ENCODE measurements around the gene PIP5K1B.

The PIP5K1B gene

GRCh38 chr9:68685770-68686169 is 19.3 kb upstream of the PIP5K1B start:
- Histone ChIP-seq H3K79me2 (ENCODE audit: insufficient read depth, low read length) (no peaks in the 10 kb centered on the region), H3K4me2 (ENCODE audit: low read length) (no peak overlapping the region), H3K27ac (ENCODE audit: low read depth, low read length, poor library complexity, severe bottlenecking) (no peak overlapping the region), H3K9ac (ENCODE audit: low read length) (no peak overlapping the region), H2AFZ (ENCODE audit: low read length) (no peak overlapping the region), H3K9me2 (ENCODE audit: low read depth, low read length) (no peaks in the 10 kb centered on the region), H3K4me3 (ENCODE audit: low read depth, low read length, poor library complexity, severe bottlenecking) (no peak overlapping the region), H4K20me1 (ENCODE audit: insufficient read depth, low read length) (no peaks in the 10 kb centered on the region), H3K36me3 (ENCODE audit: insufficient read depth, low read length) (no peaks in the 10 kb centered on the region), H3K9me3 (ENCODE audit: low read length) (no peaks in the 10 kb centered on the region), H3F3A (ENCODE audit: insufficient read depth, low read length) (no peaks in the 10 kb centered on the region), H3K27me3 (ENCODE audit: insufficient read depth, low read length) (no peaks in the 10 kb centered on the region), H3K4me1 (ENCODE audit: insufficient read depth, low read length, severe bottlenecking) (peaks cover 8% of the 10 kb centered on the region)
- no peak for TF ChIP-seq EZH2 (IDR thresholded peaks at IDR 0.05; ENCODE audit: borderline replicate concordance, low read length)
- peak; percentile 89 for TF ChIP-seq CTCF (IDR thresholded peaks at IDR 0.05; ENCODE audit: low read length)

- H3F3A ChIP-seq (ENCODE audit: insufficient read depth, low read length) = no peaks in the 10 kb centered on the region
- no peak overlapping the region for H3K4me2 ChIP-seq (ENCODE audit: low read length)
- no peaks in the 10 kb centered on the region for H3K36me3 ChIP-seq (ENCODE audit: insufficient read depth, low read length)
- H3K27ac ChIP-seq (ENCODE audit: low read depth, low read length, poor library complexity, severe bottlenecking) = no peak overlapping the region
- H3K4me1 ChIP-seq (ENCODE audit: insufficient read depth, low read length, severe bottlenecking) = peaks cover 3% of the 10 kb centered on the region
- H4K20me1 ChIP-seq (ENCODE audit: insufficient read depth, low read length) = no peaks in the 10 kb centered on the region
- H3K9ac ChIP-seq (ENCODE audit: low read length) = no peak overlapping the region
- H3K4me3 ChIP-seq (ENCODE audit: low read depth, low read length, poor library complexity, severe bottlenecking) = no peak overlapping the region
- no peaks in the 10 kb centered on the region for H3K9me3 ChIP-seq (ENCODE audit: low read length)
- no peaks in the 10 kb centered on the region for H3K27me3 ChIP-seq (ENCODE audit: insufficient read depth, low read length)
- TF ChIP-seq EZH2 (IDR thresholded peaks at IDR 0.05; ENCODE audit: borderline replicate concordance, low read length) (no peak), CTCF (IDR thresholded peaks at IDR 0.05; ENCODE audit: low read length) (no peak)
- no peaks in the 10 kb centered on the region for H3K79me2 ChIP-seq (ENCODE audit: insufficient read depth, low read length)
- H3K9me2 ChIP-seq (ENCODE audit: low read depth, low read length) = no peaks in the 10 kb centered on the region
- H2AFZ ChIP-seq (ENCODE audit: low read length) = no peak overlapping the region
These were observed 15.0 kb upstream of the PIP5K1B start for GRCh38 chr9:68690088-68690487.

GRCh38 chr9:68692519-68692918 is 12.5 kb upstream of the PIP5K1B start:
- Histone ChIP-seq H3F3A (ENCODE audit: insufficient read depth, low read length) (no peaks in the 10 kb centered on the region), H2AFZ (ENCODE audit: low read length) (no peak overlapping the region), H3K79me2 (ENCODE audit: insufficient read depth, low read length) (no peaks in the 10 kb centered on the region), H3K9me3 (ENCODE audit: low read length) (no peaks in the 10 kb centered on the region), H4K20me1 (ENCODE audit: insufficient read depth, low read length) (no peaks in the 10 kb centered on the region), H3K27me3 (ENCODE audit: insufficient read depth, low read length) (no peaks in the 10 kb centered on the region; the same call in 1 of the 2 replicates), H3K36me3 (ENCODE audit: insufficient read depth, low read length) (no peaks in the 10 kb centered on the region), H3K4me3 (ENCODE audit: low read depth, low read length, poor library complexity, severe bottlenecking) (no peak overlapping the region), H3K4me1 (ENCODE audit: insufficient read depth, low read length, severe bottlenecking) (no peaks in the 10 kb centered on the region), H3K9me2 (ENCODE audit: low read depth, low read length) (no peaks in the 10 kb centered on the region), H3K9ac (ENCODE audit: low read length) (no peak overlapping the region), H3K4me2 (ENCODE audit: low read length) (no peak overlapping the region), H3K27ac (ENCODE audit: low read depth, low read length, poor library complexity, severe bottlenecking) (no peak overlapping the region)
- no peak for TF ChIP-seq CTCF (IDR thresholded peaks at IDR 0.05; ENCODE audit: low read length)
- TF ChIP-seq EZH2 (IDR thresholded peaks at IDR 0.05; ENCODE audit: borderline replicate concordance, low read length) = no peak
